Measurements from ENCODE around the gene EBP. TPM values are rescaled to one million over a fixed set of nuclear protein-coding genes. Genes with fewer than 3 reads are reported as not detected.
"Not testable (repeated sequence)": the region's sequence is repeated elsewhere in the genome, so short reads cannot be mapped to it uniquely, and the experiment has no call there.

Gene EBP
- polyA plus RNA-seq, 1 donor (not counting 4 experiments of a cell fraction or from before 2014, with no cell fraction given): 194 TPM

DNA sequence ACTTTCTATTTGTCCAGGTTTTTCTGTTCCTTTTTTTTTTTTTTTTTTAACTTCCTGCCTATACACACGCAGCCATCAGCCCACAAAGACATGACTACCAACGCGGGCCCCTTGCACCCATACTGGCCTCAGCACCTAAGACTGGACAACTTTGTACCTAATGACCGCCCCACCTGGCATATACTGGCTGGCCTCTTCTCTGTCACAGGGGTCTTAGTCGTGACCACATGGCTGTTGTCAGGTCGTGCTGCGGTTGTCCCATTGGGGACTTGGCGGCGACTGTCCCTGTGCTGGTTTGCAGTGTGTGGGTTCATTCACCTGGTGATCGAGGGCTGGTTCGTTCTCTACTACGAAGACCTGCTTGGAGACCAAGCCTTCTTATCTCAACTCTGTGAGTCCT, 2.1 kb downstream of the EBP start:
- no peak overlapping the region for H3K9ac ChIP-seq (ENCODE audit: control insufficient read depth, extremely low read depth, insufficient read depth, low read length)
- dilution Hi-C loops (cut with MboI; ENCODE audit: extremely low pct_ligation_motif_present, low sequenced_read_pairs): no loop called here
- no peak overlapping the region for H3K4me3 ChIP-seq (ENCODE audit: control insufficient read depth in 2 of 3, extremely low read depth in 1 of 3, insufficient read depth in 2 of 3, low read depth in 1 of 3, low read length in 3 of 3)
- no peak for DNase-seq (ENCODE audit: low read depth, low spot score)
- H3K27me3 ChIP-seq (ENCODE audit: control insufficient read depth, extremely low read depth, insufficient read depth, low read length): no peaks in the 10 kb centered on the region
- no peaks in the 10 kb centered on the region for H3K9me1 ChIP-seq (ENCODE audit: control insufficient read depth, extremely low read depth, insufficient read depth, low read length)
- H3K79me2 ChIP-seq (ENCODE audit: control insufficient read depth, insufficient read depth, low read length): peaks cover 23% of the 10 kb centered on the region
- FAIRE-seq: no peak
- H3K27ac ChIP-seq (ENCODE audit: control insufficient read depth, insufficient read depth, low read length): no peak overlapping the region
- peaks cover 9 to 24% of the 10 kb centered on the region in 2 experiments for H3K36me3 ChIP-seq (ENCODE audit: control insufficient read depth in 2 of 2, extremely low read depth in 1 of 2, insufficient read depth in 2 of 2, low read length in 2 of 2)
- H4K20me1 ChIP-seq (ENCODE audit: control insufficient read depth, extremely low read depth, insufficient read depth, low read length): no peaks in the 10 kb centered on the region
- no peak overlapping the region for H2AFZ ChIP-seq (ENCODE audit: control insufficient read depth, low read length)
- H3K4me2 ChIP-seq (ENCODE audit: control insufficient read depth, extremely low read depth, insufficient read depth, low read depth, low read length): no peak overlapping the region
- H3K4me1 ChIP-seq (ENCODE audit: control insufficient read depth, extremely low read depth, insufficient read depth, low read length): peaks cover 3% of the 10 kb centered on the region
- peaks cover 2% of the 10 kb centered on the region for H3K9me3 ChIP-seq (ENCODE audit: control insufficient read depth, low read depth, low read length)
- TF ChIP-seq, protein P1, sequence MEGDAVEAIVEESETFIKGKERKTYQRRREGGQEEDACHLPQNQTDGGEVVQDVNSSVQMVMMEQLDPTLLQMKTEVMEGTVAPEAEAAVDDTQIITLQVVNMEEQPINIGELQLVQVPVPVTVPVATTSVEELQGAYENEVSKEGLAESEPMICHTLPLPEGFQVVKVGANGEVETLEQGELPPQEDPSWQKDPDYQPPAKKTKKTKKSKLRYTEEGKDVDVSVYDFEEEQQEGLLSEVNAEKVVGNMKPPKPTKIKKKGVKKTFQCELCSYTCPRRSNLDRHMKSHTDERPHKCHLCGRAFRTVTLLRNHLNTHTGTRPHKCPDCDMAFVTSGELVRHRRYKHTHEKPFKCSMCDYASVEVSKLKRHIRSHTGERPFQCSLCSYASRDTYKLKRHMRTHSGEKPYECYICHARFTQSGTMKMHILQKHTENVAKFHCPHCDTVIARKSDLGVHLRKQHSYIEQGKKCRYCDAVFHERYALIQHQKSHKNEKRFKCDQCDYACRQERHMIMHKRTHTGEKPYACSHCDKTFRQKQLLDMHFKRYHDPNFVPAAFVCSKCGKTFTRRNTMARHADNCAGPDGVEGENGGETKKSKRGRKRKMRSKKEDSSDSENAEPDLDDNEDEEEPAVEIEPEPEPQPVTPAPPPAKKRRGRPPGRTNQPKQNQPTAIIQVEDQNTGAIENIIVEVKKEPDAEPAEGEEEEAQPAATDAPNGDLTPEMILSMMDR (optimal IDR thresholded peaks at IDR 0.05 in 1 of 3, IDR thresholded peaks at IDR 0.05 in 1 of 3, conservative IDR thresholded peaks at IDR 0.05 in 1 of 3; ENCODE audit: extremely low read depth in 1 of 3, insufficient read depth in 2 of 3, low read length in 3 of 3): no peak

DNA sequence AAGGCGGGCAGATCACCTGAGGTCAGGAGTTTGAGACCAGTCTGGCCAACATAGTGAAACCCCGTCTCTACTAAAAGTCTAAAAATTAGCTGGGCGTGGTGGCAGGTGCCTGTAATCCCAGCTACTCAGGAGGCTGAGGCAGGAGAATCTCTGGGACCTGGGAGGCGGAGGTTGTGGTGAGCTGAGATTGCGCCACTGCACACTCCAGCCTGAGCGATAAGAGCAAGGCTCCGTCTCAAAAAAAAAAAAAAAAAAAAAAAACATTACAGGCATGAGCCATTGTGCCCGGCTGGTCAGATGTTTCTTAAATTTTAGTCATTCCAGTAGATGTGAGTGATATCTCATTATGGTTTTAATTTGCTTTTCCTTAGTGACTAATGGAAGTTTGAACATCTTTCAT, 4.2 kb downstream of the EBP start:
- H3K9me3 ChIP-seq (ENCODE audit: control insufficient read depth, low read depth, low read length); FAIRE-seq; H3K9me1 ChIP-seq (ENCODE audit: control insufficient read depth, extremely low read depth, insufficient read depth, low read length); H3K27ac ChIP-seq (ENCODE audit: control insufficient read depth, insufficient read depth, low read length); H3K4me2 ChIP-seq (ENCODE audit: control insufficient read depth, extremely low read depth, insufficient read depth, low read depth, low read length); H2AFZ ChIP-seq (ENCODE audit: control insufficient read depth, low read length); H4K20me1 ChIP-seq (ENCODE audit: control insufficient read depth, extremely low read depth, insufficient read depth, low read length); H3K4me3 ChIP-seq (ENCODE audit: control insufficient read depth in 2 of 3, extremely low read depth in 1 of 3, insufficient read depth in 2 of 3, low read depth in 1 of 3, low read length in 3 of 3); DNase-seq (ENCODE audit: low read depth, low spot score); dilution Hi-C loops (cut with MboI; ENCODE audit: extremely low pct_ligation_motif_present, low sequenced_read_pairs); H3K27me3 ChIP-seq (ENCODE audit: control insufficient read depth, extremely low read depth, insufficient read depth, low read length); H3K9ac ChIP-seq (ENCODE audit: control insufficient read depth, extremely low read depth, insufficient read depth, low read length); H3K4me1 ChIP-seq (ENCODE audit: control insufficient read depth, extremely low read depth, insufficient read depth, low read length): not testable (repeated sequence)
- peaks cover 9 to 24% of the 10 kb centered on the region in 2 experiments for H3K36me3 ChIP-seq (ENCODE audit: control insufficient read depth in 2 of 2, extremely low read depth in 1 of 2, insufficient read depth in 2 of 2, low read length in 2 of 2)
- peaks cover 23% of the 10 kb centered on the region for H3K79me2 ChIP-seq (ENCODE audit: control insufficient read depth, insufficient read depth, low read length)

DNA sequence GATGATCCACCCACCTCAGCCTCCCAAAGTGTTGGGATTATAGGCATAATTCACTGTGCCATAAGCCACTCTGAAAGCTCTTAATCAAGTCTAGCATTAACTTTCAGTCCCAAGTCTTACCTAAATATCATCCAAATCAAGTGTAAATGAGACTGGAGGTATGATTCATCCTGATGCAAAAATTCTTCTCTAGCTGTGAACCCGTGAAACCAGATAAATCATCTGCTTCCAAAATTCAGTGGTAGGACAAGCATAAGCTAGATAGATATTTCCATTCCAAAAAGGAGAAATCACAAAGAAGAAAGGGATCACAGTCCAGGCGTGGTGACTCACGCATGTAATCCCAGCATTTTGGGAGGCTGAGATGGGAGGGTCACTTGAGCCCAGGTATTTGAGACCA, 9.1 kb downstream of the EBP start:
- FAIRE-seq (peak; percentile 29), DNase-seq (ENCODE audit: low read depth, low spot score) (no peak)
- dilution Hi-C loops (cut with MboI; ENCODE audit: extremely low pct_ligation_motif_present, low sequenced_read_pairs): no loop called here
- Histone ChIP-seq H3K9me3 (ENCODE audit: control insufficient read depth, low read depth, low read length) (no peaks in the 10 kb centered on the region), H3K4me2 (ENCODE audit: control insufficient read depth, extremely low read depth, insufficient read depth, low read depth, low read length) (no peak overlapping the region), H3K9ac (ENCODE audit: control insufficient read depth, extremely low read depth, insufficient read depth, low read length) (peak overlapping the region; percentile 63), H3K4me3 (ENCODE audit: control insufficient read depth in 2 of 3, extremely low read depth in 1 of 3, insufficient read depth in 2 of 3, low read depth in 1 of 3, low read length in 3 of 3) (no peak overlapping the region), H3K36me3 (ENCODE audit: control insufficient read depth in 2 of 2, extremely low read depth in 1 of 2, insufficient read depth in 2 of 2, low read length in 2 of 2) (peaks cover 6 to 17% of the 10 kb centered on the region in 2 experiments), H3K4me1 (ENCODE audit: control insufficient read depth, extremely low read depth, insufficient read depth, low read length) (peaks cover 21% of the 10 kb centered on the region), H3K79me2 (ENCODE audit: control insufficient read depth, insufficient read depth, low read length) (no peaks in the 10 kb centered on the region), H4K20me1 (ENCODE audit: control insufficient read depth, extremely low read depth, insufficient read depth, low read length) (no peaks in the 10 kb centered on the region), H2AFZ (ENCODE audit: control insufficient read depth, low read length) (no peak overlapping the region), H3K27me3 (ENCODE audit: control insufficient read depth, extremely low read depth, insufficient read depth, low read length) (no peaks in the 10 kb centered on the region), H3K9me1 (ENCODE audit: control insufficient read depth, extremely low read depth, insufficient read depth, low read length) (no peaks in the 10 kb centered on the region), H3K27ac (ENCODE audit: control insufficient read depth, insufficient read depth, low read length) (peak overlapping the region; percentile 92)
- TF ChIP-seq EZH2 (IDR thresholded peaks at IDR 0.05; ENCODE audit: low read length): no peak
- TF ChIP-seq, protein P1 (optimal IDR thresholded peaks at IDR 0.05 in 1 of 3, IDR thresholded peaks at IDR 0.05 in 1 of 3, conservative IDR thresholded peaks at IDR 0.05 in 1 of 3; ENCODE audit: extremely low read depth in 1 of 3, insufficient read depth in 2 of 3, low read length in 3 of 3): no peak
